GM18526 (cell line): ENCODE measurements around the gene GBX2.

Experiments used
- POLR2A ChIP-seq: IDR thresholded peaks from 3 replicates; pipeline ENCODE4 v1.6.1; 2011; ENCODE audit not compliant: insufficient read length; ENCODE audit errors: extremely low read depth

Gene GBX2

GRCh38 chr2:236200378-236200777 lies 32.2 kb upstream of the GBX2 start:
- TF ChIP-seq POLR2A: no peak

DNA sequence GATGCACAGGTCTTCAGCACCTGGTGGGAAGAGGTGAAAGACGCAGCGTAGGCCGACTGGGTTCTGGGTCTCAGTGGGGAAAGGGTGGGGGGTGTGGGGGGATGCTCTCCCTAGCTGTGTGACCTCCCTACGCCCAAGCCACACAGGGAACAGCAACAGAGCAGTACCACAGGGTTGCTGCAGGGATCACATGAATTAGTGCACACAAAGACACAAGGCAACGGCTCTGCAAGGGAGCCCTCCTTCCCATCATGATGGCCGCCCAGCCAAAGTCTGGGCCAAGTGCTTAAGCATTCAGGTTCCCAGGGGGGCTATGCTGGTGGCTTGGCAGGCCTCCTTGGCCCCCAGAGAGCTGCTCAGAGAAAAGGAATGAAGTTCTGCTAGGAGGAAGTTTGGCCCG lies 28.2 kb upstream of the GBX2 start:
- no peak for TF ChIP-seq POLR2A

GRCh38 chr2:236195726-236196125 lies 27.5 kb upstream of the GBX2 start:
- no peak for TF ChIP-seq POLR2A

- no peak for TF ChIP-seq POLR2A
Measured at GRCh38 chr2:236194786-236195185, 26.6 kb upstream of the GBX2 start.

DNA sequence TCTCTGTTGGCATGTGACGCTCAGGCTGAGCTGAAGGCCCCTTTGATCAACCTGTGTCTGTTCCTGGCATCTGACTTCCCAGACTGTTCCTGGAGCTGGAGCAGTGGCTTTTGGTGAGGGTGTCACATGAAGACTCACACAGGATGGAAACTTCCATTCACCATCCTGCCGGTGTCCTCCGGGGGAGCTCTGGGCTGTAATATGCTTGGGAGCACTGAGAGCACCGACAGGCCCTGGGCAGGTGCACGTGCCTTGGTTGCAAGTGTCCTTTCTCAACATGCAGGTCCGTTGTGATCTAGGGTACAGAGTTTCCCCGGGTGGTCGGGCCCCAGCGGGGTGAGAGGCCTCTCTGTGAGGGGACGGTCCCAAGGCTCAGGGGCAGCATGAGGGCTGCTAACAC lies 24.8 kb upstream of the GBX2 start:
- TF ChIP-seq POLR2A: no peak

- TF ChIP-seq POLR2A: no peak
Measured at GRCh38 chr2:236190674-236191073, 22.5 kb upstream of the GBX2 start.

GRCh38 chr2:236184701-236185100 lies 16.5 kb upstream of the GBX2 start:
- no peak for TF ChIP-seq POLR2A

DNA sequence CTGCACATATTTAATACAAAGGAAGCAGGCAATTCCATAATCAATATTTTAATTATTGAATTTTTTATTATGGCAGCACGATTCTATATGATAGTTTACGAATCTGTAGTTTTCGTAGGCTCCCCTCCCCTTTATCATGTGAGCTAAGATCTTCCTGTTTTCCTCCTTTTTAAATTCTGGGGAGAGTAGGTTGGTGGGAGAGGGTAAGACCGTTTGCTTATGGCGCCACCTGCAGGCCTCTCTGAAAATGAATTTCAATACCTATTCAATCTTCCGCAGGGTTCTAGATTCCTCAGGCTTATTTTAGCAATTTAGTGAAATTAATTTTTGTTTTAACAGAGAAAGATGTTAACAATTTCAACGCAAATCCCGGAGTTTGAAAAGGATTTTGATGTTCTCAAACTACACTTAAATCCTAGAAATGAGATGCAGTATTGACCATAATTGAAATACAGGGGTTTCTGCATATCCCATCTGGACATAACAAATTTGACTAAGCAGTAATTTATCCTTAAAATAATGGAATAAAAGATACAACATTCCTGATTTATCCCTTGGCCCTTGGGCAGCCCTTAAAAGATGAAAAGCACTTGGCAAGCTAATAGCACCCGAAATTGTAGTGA lies 12.8 kb upstream of the GBX2 start:
- TF ChIP-seq POLR2A: no peak

- TF ChIP-seq POLR2A: no peak
Measured at GRCh38 chr2:236180076-236180816, 12.1 kb upstream of the GBX2 start.

GRCh38 chr2:236179236-236180075 lies 11.3 kb upstream of the GBX2 start:
- no peak for TF ChIP-seq POLR2A

GRCh38 chr2:236178890-236179235 lies 10.7 kb upstream of the GBX2 start:
- no peak for TF ChIP-seq POLR2A

GRCh38 chr2:236177967-236178889 lies 10.0 kb upstream of the GBX2 start:
- TF ChIP-seq POLR2A: no peak

DNA sequence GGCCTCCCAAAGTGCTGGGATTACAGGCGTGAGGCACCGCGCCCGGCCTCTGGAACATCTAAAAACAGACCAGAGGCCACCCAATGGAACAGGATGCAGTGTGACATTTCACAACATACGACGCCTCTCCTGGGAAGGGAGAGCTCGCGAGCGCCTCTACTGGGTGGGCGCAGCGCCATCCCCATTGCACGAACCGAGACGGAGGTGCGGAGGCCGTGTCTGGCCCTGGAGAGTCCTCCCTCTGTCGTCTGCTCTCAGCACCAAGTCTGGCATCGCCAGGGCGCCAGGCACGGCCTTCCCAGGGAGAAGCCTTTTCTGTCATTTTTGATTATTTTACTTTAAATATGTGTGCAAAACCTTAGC lies 9.4 kb upstream of the GBX2 start:
- TF ChIP-seq POLR2A: no peak

GRCh38 chr2:236176951-236177350 lies 8.8 kb upstream of the GBX2 start:
- no peak for TF ChIP-seq POLR2A

DNA sequence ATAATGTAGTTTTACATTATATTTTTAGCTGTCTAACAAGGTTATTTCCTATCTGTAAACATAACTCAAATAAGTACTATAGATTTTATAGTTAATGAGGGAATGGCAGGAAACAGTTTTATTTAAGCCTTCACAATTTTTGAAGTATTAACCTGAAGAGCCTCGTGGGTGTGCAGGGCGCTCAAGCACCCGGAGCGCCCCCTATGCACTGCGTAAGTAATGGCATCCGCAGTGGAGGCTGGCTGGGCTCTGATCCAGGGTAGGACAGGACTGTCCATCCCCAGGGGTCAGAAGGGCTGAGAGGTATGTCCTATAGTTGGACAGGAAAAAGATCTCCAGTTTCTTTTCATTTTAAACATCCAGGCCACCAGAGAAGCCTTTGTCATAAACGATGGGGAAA lies 8.2 kb upstream of the GBX2 start:
- TF ChIP-seq POLR2A: no peak

DNA sequence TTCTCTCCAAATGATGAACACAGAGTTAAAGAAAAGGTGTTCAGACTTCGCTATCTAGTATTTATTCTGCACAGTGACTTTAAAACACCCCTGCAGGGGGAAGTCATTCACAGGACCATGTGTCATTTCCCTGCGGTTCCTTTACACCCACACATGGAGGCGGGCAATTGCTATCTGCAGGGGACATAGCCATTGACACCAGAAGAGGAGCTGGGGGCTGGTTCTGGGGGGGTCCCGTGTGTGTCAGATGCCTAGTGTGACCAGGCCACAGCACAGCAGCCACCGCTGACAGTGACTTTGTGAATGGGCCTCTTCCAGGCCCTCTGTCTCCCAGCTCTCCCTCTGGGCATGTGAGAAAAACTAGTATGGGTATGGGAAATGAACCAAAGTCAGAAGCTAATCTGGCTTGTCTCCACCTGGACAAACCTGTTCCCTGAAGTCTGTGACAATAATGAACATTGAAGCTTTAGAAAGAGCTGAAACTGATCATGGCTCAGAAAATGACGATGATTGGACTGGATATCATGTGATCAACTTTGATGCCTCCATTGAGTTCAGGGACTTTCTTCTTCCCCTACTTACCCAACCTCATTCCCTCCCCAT lies 7.5 kb upstream of the GBX2 start:
- no peak for TF ChIP-seq POLR2A
